HepG2 (cell line): ENCODE results near the gene BCAS1. TPM values are rescaled to one million over a fixed set of nuclear protein-coding genes. Genes with fewer than 3 reads are reported as not detected.

Source experiments
- ARNT2 ChIP-seq: sonication (generic); formaldehyde crosslinking; IDR thresholded peaks from 2 replicates; pipeline ENCODE4 v1.8.0; 2022; ENCODE audit warnings: mild to moderate bottlenecking, low read depth, missing genetic modification reagents, moderate library complexity
- CEBPG ChIP-seq: IDR thresholded peaks from 2 replicates; pipeline ENCODE4 v1.6.1; 2016
- HDAC1 ChIP-seq: sonication (generic); formaldehyde crosslinking; IDR thresholded peaks from 2 replicates; pipeline ENCODE4 v1.5.1; 2020; ENCODE audit warnings: mild to moderate bottlenecking, missing genetic modification reagents
- NBN ChIP-seq: fragments of 450-650 bp; conservative IDR thresholded peaks from 2 replicates; pipeline ENCODE4 v1.6.1; 2017
- POGZ ChIP-seq: sonication (generic); formaldehyde crosslinking; IDR thresholded peaks from 2 replicates; pipeline ENCODE4 v1.4.0; 2020; ENCODE audit warnings: mild to moderate bottlenecking, missing genetic modification reagents
- ZKSCAN5 ChIP-seq: sonication (generic); formaldehyde crosslinking; IDR thresholded peaks from 2 replicates; pipeline ENCODE4 v1.5.1; 2020; ENCODE audit warnings: mild to moderate bottlenecking, missing genetic modification reagents
- ZNF292 ChIP-seq: sonication (generic); formaldehyde crosslinking; IDR thresholded peaks from 2 replicates; pipeline ENCODE4 v1.8.1; 2022; ENCODE audit warnings: mild to moderate bottlenecking, low read depth, missing genetic modification reagents, borderline replicate concordance
- ZNF83 ChIP-seq: sonication (generic); formaldehyde crosslinking; IDR thresholded peaks from 2 replicates; pipeline ENCODE4 v1.4.0; 2020; ENCODE audit warnings: missing genetic modification reagents, mild to moderate bottlenecking, borderline replicate concordance
- polyA plus RNA-seq, 8 experiments: library from polyadenylated mRNA; depleted of rRNA in 3 of 8; stranded (reverse) in 7 of 8; unstranded in 1 of 8; fragments of >200 nt; fragmentation: Illumina TruSeq in 4 of 8; extraction: Trizol in 4 of 8; gene quantifications; 2 replicates each; pipeline versions ENCODE4 v1.2.1 to v1.2.3, GENCODE V29; 2011 to 2016; ENCODE audit warnings: low read depth in 4 of 8, missing spikeins in 1 of 8, mixed read lengths in 1 of 8; ENCODE audit not compliant: insufficient read depth in 1 of 8
- total RNA-seq, 5 experiments: library from RNA; depleted of rRNA; stranded (reverse); fragments of >200 nt; fragmentation: Illumina TruSeq; extraction: Trizol; gene quantifications; 2 replicates each; pipeline ENCODE4 v1.2.3, GENCODE V29; 2016; ENCODE audit warnings: low read depth in 1 of 5
- TF ChIP-seq, protein P1 (sequence below), 2 experiments: fragments of 450-650 bp in 1 of 2; sonication (generic) in 1 of 2; formaldehyde crosslinking in 1 of 2; IDR thresholded peaks; 2 replicates each; pipeline versions ENCODE4 v1.6.1 to v1.8.0; 2016 to 2022; ENCODE audit warnings: antibody characterized with exemption in 1 of 2, mild to moderate bottlenecking in 1 of 2, missing genetic modification reagents in 1 of 2
- TF ChIP-seq, protein P2 (sequence below): sonication (generic); formaldehyde crosslinking; IDR thresholded peaks from 2 replicates; pipeline ENCODE4 v1.5.1; 2020; ENCODE audit warnings: mild to moderate bottlenecking, moderate library complexity, missing genetic modification reagents
- TF ChIP-seq, protein P3 (sequence below): sonication (generic); formaldehyde crosslinking; IDR thresholded peaks from 2 replicates; pipeline ENCODE4 v1.4.0; 2020; ENCODE audit warnings: missing genetic modification reagents
- TF ChIP-seq, protein P4 (sequence below): sonication (generic); formaldehyde crosslinking; IDR thresholded peaks from 2 replicates; pipeline ENCODE4 v1.8.0; 2022; ENCODE audit warnings: mild to moderate bottlenecking, missing genetic modification reagents, moderate library complexity
- TF ChIP-seq, protein P5 (sequence below): sonication (generic); formaldehyde crosslinking; IDR thresholded peaks from 2 replicates; pipeline ENCODE4 v1.4.0; 2020; ENCODE audit warnings: missing genetic modification reagents

The BCAS1 gene
- total and polyA plus RNA-seq, 2 of the 13 experiments (the other 11 are each of a cell fraction or from before 2014, with no cell fraction given) = 0.55 to 0.91 TPM

DNA sequence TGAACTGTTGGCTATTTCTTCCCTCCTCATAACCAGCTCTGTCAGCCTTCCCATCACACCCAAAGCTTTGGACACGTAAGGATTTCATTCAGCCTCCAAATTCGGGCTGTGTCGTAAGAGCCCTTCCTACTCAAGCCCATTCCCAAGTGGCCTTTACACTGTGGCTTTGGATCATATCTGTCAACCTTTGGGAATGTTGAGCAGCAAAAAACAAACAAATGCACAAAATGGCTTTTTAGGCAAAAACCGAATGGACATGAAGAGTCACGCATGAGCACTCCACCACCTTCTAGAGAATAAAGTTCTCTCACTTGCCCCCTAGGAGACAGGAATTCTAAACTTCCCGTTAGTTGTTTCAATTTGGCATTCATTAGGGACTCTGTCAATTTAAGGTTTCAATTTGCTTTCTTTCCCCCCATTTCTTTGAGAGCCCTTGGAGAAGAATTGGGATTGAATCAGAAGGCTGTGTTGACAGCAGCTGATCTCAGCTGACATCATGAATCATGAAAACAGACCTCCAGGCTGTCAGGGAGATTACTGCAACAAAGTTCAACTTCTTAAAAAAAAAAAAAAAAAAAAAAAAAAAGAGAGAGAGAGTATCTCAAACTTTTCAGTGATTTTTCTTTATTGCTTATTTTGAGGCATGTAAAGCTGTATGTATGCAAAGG, 110.3 kb downstream of the BCAS1 start (continued):
- TF ChIP-seq, protein P1, sequence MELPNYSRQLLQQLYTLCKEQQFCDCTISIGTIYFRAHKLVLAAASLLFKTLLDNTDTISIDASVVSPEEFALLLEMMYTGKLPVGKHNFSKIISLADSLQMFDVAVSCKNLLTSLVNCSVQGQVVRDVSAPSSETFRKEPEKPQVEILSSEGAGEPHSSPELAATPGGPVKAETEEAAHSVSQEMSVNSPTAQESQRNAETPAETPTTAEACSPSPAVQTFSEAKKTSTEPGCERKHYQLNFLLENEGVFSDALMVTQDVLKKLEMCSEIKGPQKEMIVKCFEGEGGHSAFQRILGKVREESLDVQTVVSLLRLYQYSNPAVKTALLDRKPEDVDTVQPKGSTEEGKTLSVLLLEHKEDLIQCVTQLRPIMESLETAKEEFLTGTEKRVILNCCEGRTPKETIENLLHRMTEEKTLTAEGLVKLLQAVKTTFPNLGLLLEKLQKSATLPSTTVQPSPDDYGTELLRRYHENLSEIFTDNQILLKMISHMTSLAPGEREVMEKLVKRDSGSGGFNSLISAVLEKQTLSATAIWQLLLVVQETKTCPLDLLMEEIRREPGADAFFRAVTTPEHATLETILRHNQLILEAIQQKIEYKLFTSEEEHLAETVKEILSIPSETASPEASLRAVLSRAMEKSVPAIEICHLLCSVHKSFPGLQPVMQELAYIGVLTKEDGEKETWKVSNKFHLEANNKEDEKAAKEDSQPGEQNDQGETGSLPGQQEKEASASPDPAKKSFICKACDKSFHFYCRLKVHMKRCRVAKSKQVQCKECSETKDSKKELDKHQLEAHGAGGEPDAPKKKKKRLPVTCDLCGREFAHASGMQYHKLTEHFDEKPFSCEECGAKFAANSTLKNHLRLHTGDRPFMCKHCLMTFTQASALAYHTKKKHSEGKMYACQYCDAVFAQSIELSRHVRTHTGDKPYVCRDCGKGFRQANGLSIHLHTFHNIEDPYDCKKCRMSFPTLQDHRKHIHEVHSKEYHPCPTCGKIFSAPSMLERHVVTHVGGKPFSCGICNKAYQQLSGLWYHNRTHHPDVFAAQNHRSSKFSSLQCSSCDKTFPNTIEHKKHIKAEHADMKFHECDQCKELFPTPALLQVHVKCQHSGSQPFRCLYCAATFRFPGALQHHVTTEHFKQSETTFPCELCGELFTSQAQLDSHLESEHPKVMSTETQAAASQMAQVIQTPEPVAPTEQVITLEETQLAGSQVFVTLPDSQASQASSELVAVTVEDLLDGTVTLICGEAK (IDR thresholded peaks at IDR 0.05) = peak; percentile 73
- TF ChIP-seq, protein P1 (CRISPR knock-in tag; IDR thresholded peaks at IDR 0.05) = no peak; the same call in 1 of the 2 replicates
- no peak for TF ChIP-seq NBN
- TF ChIP-seq CEBPG (CRISPR knock-in tag) = peak; percentile 30; the same call in 1 of the 2 replicates
- no peak for TF ChIP-seq ZNF83 (CRISPR knock-in tag)
- no peak for TF ChIP-seq ZKSCAN5 (CRISPR knock-in tag)
- TF ChIP-seq, protein P2, sequence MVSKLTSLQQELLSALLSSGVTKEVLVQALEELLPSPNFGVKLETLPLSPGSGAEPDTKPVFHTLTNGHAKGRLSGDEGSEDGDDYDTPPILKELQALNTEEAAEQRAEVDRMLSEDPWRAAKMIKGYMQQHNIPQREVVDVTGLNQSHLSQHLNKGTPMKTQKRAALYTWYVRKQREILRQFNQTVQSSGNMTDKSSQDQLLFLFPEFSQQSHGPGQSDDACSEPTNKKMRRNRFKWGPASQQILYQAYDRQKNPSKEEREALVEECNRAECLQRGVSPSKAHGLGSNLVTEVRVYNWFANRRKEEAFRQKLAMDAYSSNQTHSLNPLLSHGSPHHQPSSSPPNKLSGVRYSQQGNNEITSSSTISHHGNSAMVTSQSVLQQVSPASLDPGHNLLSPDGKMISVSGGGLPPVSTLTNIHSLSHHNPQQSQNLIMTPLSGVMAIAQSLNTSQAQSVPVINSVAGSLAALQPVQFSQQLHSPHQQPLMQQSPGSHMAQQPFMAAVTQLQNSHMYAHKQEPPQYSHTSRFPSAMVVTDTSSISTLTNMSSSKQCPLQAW (CRISPR knock-in tag) = 0 out of 2 replicates have a peak, but pooled peaks have one; percentile 11
- TF ChIP-seq POGZ (CRISPR knock-in tag) = peak; percentile 37; the same call in 1 of the 2 replicates
- TF ChIP-seq, protein P3, sequence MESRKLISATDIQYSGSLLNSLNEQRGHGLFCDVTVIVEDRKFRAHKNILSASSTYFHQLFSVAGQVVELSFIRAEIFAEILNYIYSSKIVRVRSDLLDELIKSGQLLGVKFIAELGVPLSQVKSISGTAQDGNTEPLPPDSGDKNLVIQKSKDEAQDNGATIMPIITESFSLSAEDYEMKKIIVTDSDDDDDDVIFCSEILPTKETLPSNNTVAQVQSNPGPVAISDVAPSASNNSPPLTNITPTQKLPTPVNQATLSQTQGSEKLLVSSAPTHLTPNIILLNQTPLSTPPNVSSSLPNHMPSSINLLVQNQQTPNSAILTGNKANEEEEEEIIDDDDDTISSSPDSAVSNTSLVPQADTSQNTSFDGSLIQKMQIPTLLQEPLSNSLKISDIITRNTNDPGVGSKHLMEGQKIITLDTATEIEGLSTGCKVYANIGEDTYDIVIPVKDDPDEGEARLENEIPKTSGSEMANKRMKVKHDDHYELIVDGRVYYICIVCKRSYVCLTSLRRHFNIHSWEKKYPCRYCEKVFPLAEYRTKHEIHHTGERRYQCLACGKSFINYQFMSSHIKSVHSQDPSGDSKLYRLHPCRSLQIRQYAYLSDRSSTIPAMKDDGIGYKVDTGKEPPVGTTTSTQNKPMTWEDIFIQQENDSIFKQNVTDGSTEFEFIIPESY (CRISPR knock-in tag) = no peak
- TF ChIP-seq, protein P4, sequence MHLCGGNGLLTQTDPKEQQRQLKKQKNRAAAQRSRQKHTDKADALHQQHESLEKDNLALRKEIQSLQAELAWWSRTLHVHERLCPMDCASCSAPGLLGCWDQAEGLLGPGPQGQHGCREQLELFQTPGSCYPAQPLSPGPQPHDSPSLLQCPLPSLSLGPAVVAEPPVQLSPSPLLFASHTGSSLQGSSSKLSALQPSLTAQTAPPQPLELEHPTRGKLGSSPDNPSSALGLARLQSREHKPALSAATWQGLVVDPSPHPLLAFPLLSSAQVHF (CRISPR knock-in tag) = no peak
- TF ChIP-seq, protein P5, sequence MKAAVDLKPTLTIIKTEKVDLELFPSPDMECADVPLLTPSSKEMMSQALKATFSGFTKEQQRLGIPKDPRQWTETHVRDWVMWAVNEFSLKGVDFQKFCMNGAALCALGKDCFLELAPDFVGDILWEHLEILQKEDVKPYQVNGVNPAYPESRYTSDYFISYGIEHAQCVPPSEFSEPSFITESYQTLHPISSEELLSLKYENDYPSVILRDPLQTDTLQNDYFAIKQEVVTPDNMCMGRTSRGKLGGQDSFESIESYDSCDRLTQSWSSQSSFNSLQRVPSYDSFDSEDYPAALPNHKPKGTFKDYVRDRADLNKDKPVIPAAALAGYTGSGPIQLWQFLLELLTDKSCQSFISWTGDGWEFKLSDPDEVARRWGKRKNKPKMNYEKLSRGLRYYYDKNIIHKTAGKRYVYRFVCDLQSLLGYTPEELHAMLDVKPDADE = no peak
- TF ChIP-seq ARNT2 (CRISPR knock-in tag) = no peak
- 0 out of 2 replicates have a peak, but pooled peaks have one; percentile 22 for TF ChIP-seq HDAC1 (CRISPR knock-in tag)
- TF ChIP-seq ZNF292 (CRISPR knock-in tag) = peak; percentile 66; the same call in 1 of the 2 replicates
